ENCODE results near the gene TNFRSF19.

TNFRSF19 gene

GRCh38 chr13:23557733-23558132 is 12.5 kb upstream of the TNFRSF19 start:
- no peak overlapping the region for H3K4me3 ChIP-seq (ENCODE audit: low read length)
- no peak for TF ChIP-seq CTCF (IDR thresholded peaks at IDR 0.05; ENCODE audit: insufficient read depth, low read depth, low read length, missing control alignments)
- no peak for DNase-seq (ENCODE audit: low read depth)

GRCh38 chr13:23558675-23559536 is 11.3 kb upstream of the TNFRSF19 start:
- DNase-seq (ENCODE audit: low read depth): peak; percentile 86
- TF ChIP-seq CTCF (IDR thresholded peaks at IDR 0.05; ENCODE audit: insufficient read depth, low read depth, low read length, missing control alignments): no peak
- no peak overlapping the region for H3K4me3 ChIP-seq (ENCODE audit: low read length)

- no peak overlapping the region for H3K4me3 ChIP-seq (ENCODE audit: low read length)
- TF ChIP-seq CTCF (IDR thresholded peaks at IDR 0.05; ENCODE audit: insufficient read depth, low read depth, low read length, missing control alignments): no peak
- DNase-seq (ENCODE audit: low read depth): no peak
These were observed 9.6 kb upstream of the TNFRSF19 start for GRCh38 chr13:23560571-23561089.

GRCh38 chr13:23561261-23561660 is 9.0 kb upstream of the TNFRSF19 start:
- no peak overlapping the region for H3K4me3 ChIP-seq (ENCODE audit: low read length)
- TF ChIP-seq CTCF (IDR thresholded peaks at IDR 0.05; ENCODE audit: insufficient read depth, low read depth, low read length, missing control alignments): no peak
- DNase-seq (ENCODE audit: low read depth): no peak

GRCh38 chr13:23563085-23563845 is 6.9 kb upstream of the TNFRSF19 start:
- DNase-seq (ENCODE audit: low read depth): no peak
- no peak overlapping the region for H3K4me3 ChIP-seq (ENCODE audit: low read length)
- TF ChIP-seq CTCF (IDR thresholded peaks at IDR 0.05; ENCODE audit: insufficient read depth, low read depth, low read length, missing control alignments): no peak

GRCh38 chr13:23567906-23568460 is 2.2 kb upstream of the TNFRSF19 start:
- H3K4me3 ChIP-seq (ENCODE audit: low read length): no peak overlapping the region
- no peak for DNase-seq (ENCODE audit: low read depth)
- TF ChIP-seq CTCF (IDR thresholded peaks at IDR 0.05; ENCODE audit: insufficient read depth, low read depth, low read length, missing control alignments): no peak
